Measurements from ENCODE around the gene DNAAF9. TPM values are rescaled to one million over a fixed set of nuclear protein-coding genes. Genes with fewer than 3 reads are reported as not detected.
A peak's percentile ranks its signal among the peaks of the same experiment; 100 is the strongest.

The DNAAF9 gene
- total and polyA plus RNA-seq, 8 donors = 3.9 to 10.2 (median 5.1) TPM

DNA sequence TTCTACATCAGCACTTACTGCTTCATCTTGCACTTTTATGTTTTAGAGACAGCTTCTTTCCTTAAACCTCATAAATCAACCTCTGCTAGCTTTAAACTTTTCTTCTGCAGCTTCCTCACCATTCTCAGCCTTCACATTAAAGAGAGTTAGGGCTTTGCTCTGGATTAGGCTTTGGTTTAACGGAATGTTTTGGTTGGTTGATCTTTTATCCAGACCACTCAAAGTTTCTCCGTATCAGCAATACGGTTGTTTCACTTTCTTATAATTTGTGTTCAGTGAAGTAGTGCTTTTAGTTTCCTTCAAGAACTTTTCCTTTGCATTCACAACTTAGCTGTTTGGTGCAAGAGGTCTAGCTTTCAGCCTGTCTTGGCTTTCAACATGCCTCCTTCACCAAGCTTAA, 40.4 kb downstream of the DNAAF9 start:
- peaks cover 0 to 5% (median 1%) of the 10 kb centered on the region in 3 donors for H3K36me3 ChIP-seq
- FAIRE-seq (no peak), DNase-seq (no peak), ATAC-seq (no peak)
- intact Hi-C loops (cut with DNase I) = no loop called here
- H3K4me3 ChIP-seq = no peak overlapping the region
- no peaks in the 10 kb centered on the region for H3K9me3 ChIP-seq
- peaks cover 0 to 5% (median 0%) of the 10 kb centered on the region in 3 donors for H3K4me1 ChIP-seq
- no peak overlapping the region for H3K27ac ChIP-seq
- TF ChIP-seq, protein P1, sequence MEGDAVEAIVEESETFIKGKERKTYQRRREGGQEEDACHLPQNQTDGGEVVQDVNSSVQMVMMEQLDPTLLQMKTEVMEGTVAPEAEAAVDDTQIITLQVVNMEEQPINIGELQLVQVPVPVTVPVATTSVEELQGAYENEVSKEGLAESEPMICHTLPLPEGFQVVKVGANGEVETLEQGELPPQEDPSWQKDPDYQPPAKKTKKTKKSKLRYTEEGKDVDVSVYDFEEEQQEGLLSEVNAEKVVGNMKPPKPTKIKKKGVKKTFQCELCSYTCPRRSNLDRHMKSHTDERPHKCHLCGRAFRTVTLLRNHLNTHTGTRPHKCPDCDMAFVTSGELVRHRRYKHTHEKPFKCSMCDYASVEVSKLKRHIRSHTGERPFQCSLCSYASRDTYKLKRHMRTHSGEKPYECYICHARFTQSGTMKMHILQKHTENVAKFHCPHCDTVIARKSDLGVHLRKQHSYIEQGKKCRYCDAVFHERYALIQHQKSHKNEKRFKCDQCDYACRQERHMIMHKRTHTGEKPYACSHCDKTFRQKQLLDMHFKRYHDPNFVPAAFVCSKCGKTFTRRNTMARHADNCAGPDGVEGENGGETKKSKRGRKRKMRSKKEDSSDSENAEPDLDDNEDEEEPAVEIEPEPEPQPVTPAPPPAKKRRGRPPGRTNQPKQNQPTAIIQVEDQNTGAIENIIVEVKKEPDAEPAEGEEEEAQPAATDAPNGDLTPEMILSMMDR (IDR thresholded peaks at IDR 0.05) = no peak
- no peaks in the 10 kb centered on the region for H3K27me3 ChIP-seq
- 74 to 79% methylated on average over 3 of the region's 3 CpGs for WGBS, 2 donors

DNA sequence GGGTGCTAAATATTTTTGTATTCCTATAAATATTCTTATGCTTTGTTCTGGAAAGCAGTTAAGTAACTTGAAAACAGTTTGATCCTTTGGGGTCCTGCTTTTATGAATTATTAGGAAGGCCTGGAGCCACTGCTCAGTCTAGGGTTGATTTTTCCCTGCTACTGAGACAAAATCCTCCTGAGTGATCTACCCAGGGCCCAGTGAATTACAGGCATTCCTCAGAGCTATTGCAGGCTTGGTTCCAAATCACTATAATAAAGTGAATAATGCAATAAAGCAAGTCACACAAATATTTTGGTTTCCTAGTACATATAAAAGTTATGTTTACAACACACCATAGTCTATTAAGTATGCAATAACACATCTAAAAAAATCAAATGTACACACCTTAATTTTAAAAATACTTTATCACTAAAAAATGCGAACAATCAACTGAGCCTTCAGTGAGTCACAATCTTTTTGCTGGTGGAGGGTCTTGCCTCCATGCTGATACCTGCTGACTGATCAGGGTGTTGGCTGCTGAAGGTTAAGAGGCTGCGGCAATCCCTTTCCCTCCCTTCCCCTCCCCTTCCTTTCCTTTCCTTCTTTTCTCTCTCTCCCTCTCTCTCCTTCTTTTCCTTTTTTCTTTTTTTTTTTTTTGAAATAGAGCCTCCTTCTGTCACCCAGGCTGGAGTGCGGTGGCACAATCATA, 43.0 kb downstream of the DNAAF9 start:
- Histone ChIP-seq H3K4me3 (no peak overlapping the region), H3K4me1 (no peaks in the 10 kb centered on the region), H3K27ac (no peak overlapping the region), H3K9me3 (no peaks in the 10 kb centered on the region), H3K36me3 (peaks cover 0 to 7% (median 0%) of the 10 kb centered on the region in 3 donors), H3K27me3 (no peaks in the 10 kb centered on the region)
- intact Hi-C loops (cut with DNase I) = no loop called here
- WGBS, 2 donors = 95 to 96% methylated on average over 3 of the region's 3 CpGs
- DNase-seq = no peak
- FAIRE-seq = no peak
- no peak for ATAC-seq
- TF ChIP-seq, protein P1 (IDR thresholded peaks at IDR 0.05) = no peak

DNA sequence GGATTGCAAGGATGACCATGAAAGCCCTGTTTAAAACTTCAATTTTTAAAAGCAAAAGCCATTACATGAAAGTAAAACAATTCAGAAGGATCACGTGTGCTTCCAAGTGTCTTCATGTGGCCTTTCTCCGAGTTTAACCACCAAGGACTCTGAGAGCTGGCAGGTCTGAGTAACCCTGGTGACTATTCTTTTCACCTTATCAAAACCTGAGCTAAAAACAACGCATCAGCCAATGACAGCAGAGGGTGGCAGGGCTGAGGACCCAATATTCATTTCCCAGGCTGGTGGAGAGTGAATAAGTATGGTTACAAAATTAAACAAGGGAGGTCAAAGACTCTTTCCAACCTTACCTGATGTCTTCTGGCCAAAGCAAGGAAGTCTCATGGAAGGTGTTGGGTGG, 46.7 kb downstream of the DNAAF9 start:
- no peak for DNase-seq
- intact Hi-C loops (cut with DNase I) = no loop called here
- peaks cover 0 to 8% (median 0%) of the 10 kb centered on the region in 3 donors for H3K36me3 ChIP-seq
- ATAC-seq = no peak
- H3K4me3 ChIP-seq = no peak overlapping the region
- TF ChIP-seq, protein P1 (IDR thresholded peaks at IDR 0.05) = no peak
- FAIRE-seq = no peak
- H3K4me1 ChIP-seq = peaks cover 0 to 8% (median 2%) of the 10 kb centered on the region in 3 donors
- no peaks in the 10 kb centered on the region for H3K27me3 ChIP-seq
- 75 to 85% methylated on average over 3 of the region's 3 CpGs for WGBS, 2 donors
- no peak overlapping the region for H3K27ac ChIP-seq
- no peaks in the 10 kb centered on the region for H3K9me3 ChIP-seq

DNA sequence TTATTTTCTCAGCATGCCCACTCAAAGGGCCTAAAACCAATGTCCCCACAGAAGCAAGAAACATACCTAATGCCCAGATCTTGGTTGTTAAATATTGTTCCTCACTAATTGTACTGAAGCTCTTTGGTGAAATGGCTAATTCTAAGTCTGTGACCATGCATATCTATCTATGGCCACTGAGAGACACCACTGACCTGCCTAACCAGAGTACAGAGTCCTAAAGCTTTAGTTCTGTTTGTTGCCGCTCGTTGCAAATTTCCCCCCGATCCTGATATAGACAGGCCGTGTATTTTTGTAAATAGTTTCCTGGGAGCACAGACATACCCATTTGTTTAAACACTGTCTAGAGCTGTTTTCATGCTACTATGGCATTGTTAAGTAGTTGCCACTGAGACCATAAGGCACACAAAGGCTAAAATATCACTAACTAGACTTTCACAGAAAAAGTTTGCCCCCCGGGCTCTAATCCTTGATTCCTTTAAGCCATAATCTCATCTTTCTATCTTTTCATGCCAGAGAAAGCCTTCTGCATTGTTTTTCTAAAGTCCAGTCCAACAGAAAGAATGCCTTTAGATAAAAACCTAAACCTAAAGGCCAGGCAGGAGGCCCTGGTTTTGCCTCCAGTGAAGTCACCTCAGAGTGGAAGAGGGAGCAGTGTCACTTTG, 48.7 kb downstream of the DNAAF9 start:
- peaks cover 0 to 10% (median 4%) of the 10 kb centered on the region in 3 donors for H3K4me1 ChIP-seq
- 79 to 80% methylated on average over 5 of the region's 5 CpGs for WGBS, 2 donors
- DNase-seq (no peak), FAIRE-seq (no peak), ATAC-seq (peak in 2 of 4 donors; percentile 23 to 58)
- no peak overlapping the region for H3K27ac ChIP-seq
- no peaks in the 10 kb centered on the region for H3K9me3 ChIP-seq
- H3K36me3 ChIP-seq = peaks cover 0 to 8% (median 0%) of the 10 kb centered on the region in 3 donors
- no peak overlapping the region for H3K4me3 ChIP-seq
- H3K27me3 ChIP-seq = no peaks in the 10 kb centered on the region
- TF ChIP-seq, protein P1 (IDR thresholded peaks at IDR 0.05) = no peak
- intact Hi-C loops (cut with DNase I) = no loop called here

Other genes with a start within 250 kb of the DNAAF9 start
- gene FASTKD5, start 247.8 kb downstream of the DNAAF9 start, total RNA-seq = 1 to 10 TPM; 2.7 to 7.6 (median 4.0) TPM
- 1 to 10 TPM; 2.9 to 6.6 TPM for gene FASTKD5, start 247.8 kb downstream of the DNAAF9 start, polyA plus RNA-seq
- gene UBOX5, start 247.8 kb downstream of the DNAAF9 start, total RNA-seq = 1 to 10 TPM; 2.3 to 4.2 (median 3.5) TPM
- gene UBOX5, start 247.8 kb downstream of the DNAAF9 start, polyA plus RNA-seq = 1 to 10 TPM; 3.7 to 4.0 TPM
- 10 to 100 TPM; 17.5 to 18.9 (median 18.3) TPM for gene LZTS3, start 234.1 kb downstream of the DNAAF9 start, total RNA-seq
- 10 to 100 TPM; 20.3 to 30.5 TPM for gene LZTS3, start 234.1 kb downstream of the DNAAF9 start, polyA plus RNA-seq
- gene DDRGK1, start 203.0 kb downstream of the DNAAF9 start, total RNA-seq = 10 to 100 TPM; 42.0 to 52.8 (median 48.1) TPM
- gene DDRGK1, start 203.0 kb downstream of the DNAAF9 start, polyA plus RNA-seq = 10 to 100 TPM; 46.1 to 50.0 TPM
- 10 to 100 TPM; 14.2 to 29.9 (median 23.1) TPM for gene ITPA, start 198.2 kb downstream of the DNAAF9 start, total RNA-seq
- 100 to 1,000 TPM in 1 of 2 donors, 10 to 100 TPM in 1; 90.4 to 111 TPM for gene ITPA, start 198.2 kb downstream of the DNAAF9 start, polyA plus RNA-seq
- gene SLC4A11, start 168.5 kb downstream of the DNAAF9 start, total RNA-seq = under 1 TPM; 0.14 to 0.87 (median 0.42) TPM
- 1 to 10 TPM in 1 of 2 donors, under 1 TPM in 1; 0.87 to 1.1 TPM for gene SLC4A11, start 168.5 kb downstream of the DNAAF9 start, polyA plus RNA-seq
- gene ATRN, start 63.3 kb upstream of the DNAAF9 start, total RNA-seq = 10 to 100 TPM; 17.5 to 30.4 (median 25.0) TPM
- gene ATRN, start 63.3 kb upstream of the DNAAF9 start, polyA plus RNA-seq = 1 to 10 TPM; 3.6 to 7.7 TPM

All from pancreas (tissue), 10 donors.